Cardiac fibroblast (primary cell): ENCODE data around the gene ARFIP1.

ENCODE experiments used
- DNase-seq, 2 donors: peaks; one replicate each; pipeline versions ENCODE4 v3.0.0 to v3.0.0-alpha.2; 2010; ENCODE audit warnings: low read depth in 2 of 2
- H3K4me3 ChIP-seq, 2 donors: replicated peaks in 1 of 2; 1 replicate in 1 of 2; 2 replicates in 1 of 2; pipeline ENCODE4 v1.5.1; 2011; ENCODE audit warnings: low read depth in 2 of 2, low read length in 2 of 2, mild to moderate bottlenecking in 2 of 2, moderate library complexity in 1 of 2
- CTCF ChIP-seq: IDR thresholded peaks from one replicate; pipeline ENCODE4 v1.5.1; 2011; ENCODE audit warnings: low read depth, mild to moderate bottlenecking, low read length, inconsistent platforms

The ARFIP1 gene

DNA sequence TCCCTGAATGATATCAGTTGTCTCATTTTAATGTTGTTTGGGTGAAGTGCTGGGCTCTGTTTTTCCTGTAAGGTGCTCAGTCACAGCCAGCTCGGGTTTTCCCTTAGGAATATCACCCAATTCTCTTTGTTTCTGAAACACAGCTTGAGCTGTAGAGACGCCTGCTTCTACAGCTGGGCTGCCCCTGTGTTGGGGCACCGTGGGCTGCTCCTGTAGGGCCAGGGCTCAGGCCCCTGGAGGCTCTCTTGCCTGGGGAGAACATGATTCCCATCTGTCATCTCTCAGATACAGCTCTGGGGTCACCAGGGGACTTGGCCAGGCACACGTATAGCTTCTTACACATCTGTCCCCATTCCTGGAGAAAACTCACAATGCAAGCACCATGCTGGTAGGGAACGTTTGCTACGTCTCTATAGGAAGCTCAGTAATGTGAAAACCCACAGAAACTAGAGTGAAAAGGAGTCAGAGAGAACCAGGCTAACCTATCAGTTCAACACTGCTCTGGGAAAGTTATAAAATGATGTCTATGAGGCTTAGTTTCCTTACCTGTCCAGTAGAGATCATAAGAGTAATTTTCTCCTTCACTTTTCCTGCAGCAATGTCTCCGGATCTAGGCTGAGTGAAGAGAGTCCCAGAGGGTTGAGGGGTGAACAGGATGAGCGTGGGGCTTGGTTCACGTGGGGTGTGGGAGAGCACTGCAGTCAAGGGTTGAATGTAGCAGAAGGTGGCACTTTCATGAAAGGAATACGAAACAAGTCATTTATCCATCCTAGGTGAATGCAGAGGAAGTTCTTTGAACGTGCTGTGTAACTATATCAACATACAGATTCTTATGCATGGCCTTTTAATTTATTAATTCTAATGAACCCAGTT is 170.9 kb downstream of the ARFIP1 start:
- H3K4me3 ChIP-seq = no peak overlapping the region
- TF ChIP-seq CTCF = no peak
- DNase-seq = no peak

GRCh38 chr4:152951348-152951747 is 171.6 kb downstream of the ARFIP1 start:
- TF ChIP-seq CTCF = no peak

DNA sequence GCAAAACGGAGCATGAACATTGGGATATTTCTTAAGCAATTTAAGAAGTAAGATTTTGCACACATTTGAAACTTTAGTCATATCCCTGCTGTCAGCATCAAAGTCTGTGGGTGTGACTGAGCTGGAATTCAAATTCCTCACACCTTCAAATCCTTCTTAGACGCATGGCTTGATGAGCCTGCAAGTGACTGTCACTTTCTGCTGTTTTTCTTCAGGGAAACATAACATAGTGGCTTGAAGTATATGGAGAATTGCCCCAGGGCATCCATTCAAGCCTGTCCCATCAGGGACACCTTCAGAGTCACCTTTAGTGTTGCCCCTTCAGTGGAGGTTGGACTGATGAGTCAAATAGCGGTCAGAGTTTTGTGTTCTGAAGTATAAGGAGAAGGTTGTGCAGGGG is 173.8 kb downstream of the ARFIP1 start:
- no peak overlapping the region for H3K4me3 ChIP-seq
- DNase-seq = no peak
- TF ChIP-seq CTCF = no peak

More at GRCh38 chr4:152951348-152951747, 171.6 kb downstream of the ARFIP1 start:
- H3K4me3 ChIP-seq = no peak overlapping the region
- no peak for DNase-seq

DNA sequence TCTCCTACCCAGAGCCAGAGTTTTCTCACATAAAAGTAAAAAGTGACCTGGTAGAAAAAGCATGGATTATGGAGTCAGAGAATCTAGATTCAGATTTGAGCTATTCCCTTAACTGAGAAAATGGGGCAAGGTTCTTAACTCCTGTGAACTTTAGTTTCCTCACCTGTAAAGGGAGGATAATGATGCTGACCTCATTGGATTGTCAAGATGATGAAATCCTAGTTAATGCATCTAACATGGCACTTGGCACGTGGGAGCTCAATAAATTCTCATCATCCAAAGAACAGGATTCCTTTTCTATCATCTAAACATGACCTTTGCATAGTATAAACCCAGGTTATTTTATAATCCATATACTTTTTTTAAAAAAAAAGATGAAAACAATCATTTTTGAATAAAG is 175.0 kb downstream of the ARFIP1 start:
- no peak for TF ChIP-seq CTCF
- no peak overlapping the region for H3K4me3 ChIP-seq
- no peak for DNase-seq

GRCh38 chr4:152956147-152956546 is 176.4 kb downstream of the ARFIP1 start:
- no peak for TF ChIP-seq CTCF
- DNase-seq = no peak
- no peak overlapping the region for H3K4me3 ChIP-seq

- peak; percentile 21 to 39 for DNase-seq
- no peak for TF ChIP-seq CTCF
- H3K4me3 ChIP-seq = no peak overlapping the region
Measured at GRCh38 chr4:152956650-152957436, 177.1 kb downstream of the ARFIP1 start.
